OCI-LY7 (cell line): ENCODE results near the gene HSPB6.

Experiments used
- CTCF ChIP-seq: fragments of 200-600 bp; sonication (generic); conservative IDR thresholded peaks from 2 replicates; pipeline ENCODE4 v1.5.1; 2014; ENCODE audit warnings: mild to moderate bottlenecking, antibody characterized with exemption, low read length, moderate library complexity, mixed read lengths
- EZH2phosphoT487 ChIP-seq: fragments of 200-600 bp; sonication (generic); IDR thresholded peaks from 2 replicates; pipeline ENCODE4 v1.6.1; 2018; ENCODE audit warnings: low read depth, borderline replicate concordance, mild to moderate bottlenecking, mixed run types, antibody characterized with exemption, low read length, moderate library complexity, mixed read lengths

GRCh38 chr19:35786299-35787160 is 29.7 kb upstream of the HSPB6 start:
- TF ChIP-seq CTCF (no peak), EZH2phosphoT487 (no peak)
